ENCODE results near the gene UAP1.

Gene UAP1

DNA sequence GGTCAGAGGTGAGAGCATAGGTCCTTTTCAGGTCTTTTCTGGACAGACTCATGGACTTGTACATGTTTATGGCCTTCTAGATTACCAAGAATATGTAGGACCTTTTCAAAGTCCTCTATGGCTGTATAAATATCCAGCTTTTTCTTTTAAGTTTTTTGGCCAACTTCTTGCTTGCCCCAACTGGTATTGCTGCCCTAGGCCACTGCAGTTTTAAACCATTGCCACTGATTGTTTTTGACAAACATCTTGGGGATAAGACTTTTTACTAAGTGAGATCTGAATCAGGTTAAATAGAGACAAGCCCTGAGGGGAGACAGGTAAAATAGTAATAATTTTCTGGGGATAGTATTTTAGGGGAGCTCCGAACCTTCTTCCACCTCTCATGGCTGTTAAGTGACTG lies 56.0 kb downstream of the UAP1 start:
- TF ChIP-seq, protein P1, sequence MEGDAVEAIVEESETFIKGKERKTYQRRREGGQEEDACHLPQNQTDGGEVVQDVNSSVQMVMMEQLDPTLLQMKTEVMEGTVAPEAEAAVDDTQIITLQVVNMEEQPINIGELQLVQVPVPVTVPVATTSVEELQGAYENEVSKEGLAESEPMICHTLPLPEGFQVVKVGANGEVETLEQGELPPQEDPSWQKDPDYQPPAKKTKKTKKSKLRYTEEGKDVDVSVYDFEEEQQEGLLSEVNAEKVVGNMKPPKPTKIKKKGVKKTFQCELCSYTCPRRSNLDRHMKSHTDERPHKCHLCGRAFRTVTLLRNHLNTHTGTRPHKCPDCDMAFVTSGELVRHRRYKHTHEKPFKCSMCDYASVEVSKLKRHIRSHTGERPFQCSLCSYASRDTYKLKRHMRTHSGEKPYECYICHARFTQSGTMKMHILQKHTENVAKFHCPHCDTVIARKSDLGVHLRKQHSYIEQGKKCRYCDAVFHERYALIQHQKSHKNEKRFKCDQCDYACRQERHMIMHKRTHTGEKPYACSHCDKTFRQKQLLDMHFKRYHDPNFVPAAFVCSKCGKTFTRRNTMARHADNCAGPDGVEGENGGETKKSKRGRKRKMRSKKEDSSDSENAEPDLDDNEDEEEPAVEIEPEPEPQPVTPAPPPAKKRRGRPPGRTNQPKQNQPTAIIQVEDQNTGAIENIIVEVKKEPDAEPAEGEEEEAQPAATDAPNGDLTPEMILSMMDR (IDR thresholded peaks at IDR 0.05; ENCODE audit: low read depth, low read length) = no peak

GRCh38 chr1:162619076-162619475 lies 57.6 kb downstream of the UAP1 start:
- TF ChIP-seq, protein P1 (IDR thresholded peaks at IDR 0.05; ENCODE audit: low read depth, low read length) = no peak
- no peak overlapping the region for H3K4me3 ChIP-seq (ENCODE audit: low read depth, low read length)

More for the DNA sequence above, 56.0 kb downstream of the UAP1 start:
- H3K4me3 ChIP-seq (ENCODE audit: low read depth, low read length) = no peak overlapping the region

- TF ChIP-seq, protein P1 (IDR thresholded peaks at IDR 0.05; ENCODE audit: low read depth, low read length) = no peak
- H3K4me3 ChIP-seq (ENCODE audit: low read depth, low read length) = no peak overlapping the region
Observed at GRCh38 chr1:162621256-162621655, 59.7 kb downstream of the UAP1 start.

GRCh38 chr1:162625679-162626078 lies 64.2 kb downstream of the UAP1 start:
- H3K4me3 ChIP-seq (ENCODE audit: low read depth, low read length) = no peak overlapping the region
- TF ChIP-seq, protein P1 (IDR thresholded peaks at IDR 0.05; ENCODE audit: low read depth, low read length) = no peak

DNA sequence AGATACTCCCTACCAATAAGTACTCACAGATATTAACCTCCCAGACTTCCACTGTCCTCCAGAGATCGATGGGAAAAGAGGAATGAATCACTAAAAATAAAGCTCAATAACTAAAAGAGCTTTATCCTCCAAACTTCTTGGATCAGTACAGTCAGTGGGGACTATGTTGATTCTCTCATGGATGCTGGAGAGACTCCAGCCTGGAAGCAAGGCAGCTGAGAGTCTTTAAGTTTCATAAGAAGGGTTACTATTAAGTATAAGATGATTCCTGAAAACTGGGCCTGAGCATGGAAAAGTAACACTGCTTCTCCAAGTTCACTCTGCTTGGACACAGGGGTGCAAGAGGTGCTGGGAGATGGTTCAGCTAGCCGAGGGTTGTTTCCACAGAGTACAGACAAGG lies 64.6 kb downstream of the UAP1 start:
- peak overlapping the region; percentile 38 for H3K4me3 ChIP-seq (ENCODE audit: low read depth, low read length)
- TF ChIP-seq, protein P1 (IDR thresholded peaks at IDR 0.05; ENCODE audit: low read depth, low read length) = no peak

DNA sequence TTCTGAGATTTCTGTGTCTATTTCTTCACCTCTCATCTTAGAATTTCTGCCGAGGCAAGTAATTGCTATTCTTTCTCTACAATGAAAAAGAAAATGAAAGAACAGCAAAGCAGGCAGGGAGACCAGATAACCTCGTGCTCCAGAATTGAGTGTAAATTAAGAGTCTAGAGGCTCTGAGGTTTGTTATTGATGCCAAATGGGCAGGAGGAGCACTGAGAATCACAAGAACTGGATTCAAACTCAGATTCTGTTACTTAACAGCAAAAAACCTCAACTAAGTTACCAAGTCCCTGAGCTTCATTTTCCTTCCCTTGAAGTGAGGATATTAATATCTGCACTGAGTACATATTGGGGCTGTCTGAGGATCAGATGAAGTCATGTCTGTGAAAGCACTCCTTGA lies 65.2 kb downstream of the UAP1 start:
- peak overlapping the region; percentile 38 for H3K4me3 ChIP-seq (ENCODE audit: low read depth, low read length)
- TF ChIP-seq, protein P1 (IDR thresholded peaks at IDR 0.05; ENCODE audit: low read depth, low read length) = no peak

DNA sequence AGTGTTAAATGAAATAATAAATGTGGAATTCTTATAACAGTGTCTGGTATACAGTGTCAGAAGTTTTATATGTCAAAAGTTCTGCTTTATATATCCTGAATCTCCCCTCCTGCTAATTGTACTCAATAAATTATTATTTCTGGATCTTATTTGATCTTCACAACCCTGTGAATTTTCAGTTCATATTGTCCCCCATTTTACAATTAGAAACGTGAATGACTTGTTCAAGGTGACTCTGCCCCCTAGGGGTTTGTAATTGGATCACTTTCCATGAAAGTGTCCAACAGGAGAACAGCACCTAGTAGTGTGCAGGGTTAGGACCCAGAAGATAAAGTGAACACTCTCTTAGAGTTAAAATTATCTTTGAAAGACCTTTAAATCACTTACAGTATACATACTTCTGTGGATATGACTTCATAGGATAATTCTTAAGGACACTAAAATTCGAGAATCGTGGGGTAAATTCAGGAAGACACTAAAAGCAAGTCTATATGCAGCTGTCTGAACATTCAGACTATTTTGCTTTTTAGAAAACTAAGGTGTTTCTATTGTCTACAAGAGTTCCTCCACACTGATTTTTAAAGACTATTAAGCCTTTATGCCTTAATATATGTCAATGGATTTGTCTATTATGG lies 66.3 kb downstream of the UAP1 start:
- TF ChIP-seq, protein P1 (IDR thresholded peaks at IDR 0.05; ENCODE audit: low read depth, low read length) = peak; percentile 13; the same call in 1 of the 2 replicates
- no peak overlapping the region for H3K4me3 ChIP-seq (ENCODE audit: low read depth, low read length)
